Activated CD4-positive, alpha-beta T cell treated with anti-CD3 and anti-CD28 coated beads for 1 hour (primary cell): ENCODE data around the gene AQR.
"Not testable (repeated sequence)": the region's sequence is repeated elsewhere in the genome, so short reads cannot be mapped to it uniquely, and the experiment has no call there.

Experiments used
- DNase-seq: peaks from one replicate; pipeline ENCODE4 v3.0.0-alpha.2; 2020

The AQR gene

DNA sequence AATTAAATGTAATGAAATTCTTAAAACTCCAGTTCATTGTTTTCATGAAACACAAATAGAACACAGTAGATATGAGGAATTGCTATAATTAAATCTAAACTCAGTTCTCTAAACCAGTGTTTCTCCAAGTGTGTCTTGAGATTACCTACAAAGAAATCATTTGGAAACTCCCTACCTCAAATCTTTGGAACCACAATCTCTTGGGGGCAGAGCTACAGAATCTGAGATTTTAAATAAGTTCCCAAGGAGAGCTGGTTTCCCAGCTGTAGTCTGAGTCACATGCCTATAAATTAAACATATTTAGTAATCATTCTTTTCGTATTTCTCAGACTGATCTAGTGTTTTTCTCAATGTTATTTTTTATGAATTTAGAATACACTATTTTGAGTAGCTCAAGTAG, 157.2 kb downstream of the AQR start:
- no peak for DNase-seq

- DNase-seq = no peak
Measured at GRCh38 chr15:34810443-34811129, 159.0 kb downstream of the AQR start.

DNA sequence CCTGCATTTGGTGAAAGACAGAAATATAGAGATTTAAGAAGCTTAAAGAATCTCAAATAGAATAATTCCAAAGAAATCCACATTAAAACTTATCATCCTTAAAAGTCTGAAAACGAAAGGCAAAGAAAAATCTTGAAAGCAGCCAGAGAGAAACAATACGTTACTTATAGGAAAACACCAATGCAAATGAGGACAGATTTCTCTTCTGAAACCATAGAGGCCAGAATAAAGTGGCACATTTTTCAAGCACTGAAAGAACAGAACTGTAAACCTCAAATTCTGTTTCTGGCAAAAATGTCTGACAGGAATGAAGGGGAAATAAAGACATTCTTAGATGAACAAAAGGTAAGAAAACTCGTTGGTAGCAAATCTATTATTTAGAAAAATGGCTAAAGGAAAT, 160.4 kb downstream of the AQR start:
- DNase-seq = no peak

DNA sequence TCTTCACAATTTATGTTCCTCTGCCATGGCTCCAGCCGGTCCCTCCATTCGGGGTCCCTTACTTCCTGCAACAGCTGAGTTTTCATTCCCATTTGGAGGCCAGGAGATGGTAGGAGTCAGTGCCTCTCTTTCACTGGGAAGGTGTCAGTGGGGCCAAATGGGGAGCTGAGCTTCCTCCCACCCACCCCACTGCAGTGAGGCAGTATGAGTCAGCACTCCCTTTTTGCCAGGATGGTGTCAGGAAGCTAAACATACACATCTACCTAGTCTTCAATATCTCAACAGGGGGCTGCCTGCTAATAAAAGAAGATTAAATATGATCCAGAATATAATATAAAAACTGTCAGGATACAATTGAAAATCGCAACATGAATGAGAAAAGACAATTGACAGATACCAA, 161.5 kb downstream of the AQR start:
- no peak for DNase-seq

- DNase-seq = not testable (repeated sequence)
Measured at GRCh38 chr15:34807241-34807640, 162.3 kb downstream of the AQR start.

DNA sequence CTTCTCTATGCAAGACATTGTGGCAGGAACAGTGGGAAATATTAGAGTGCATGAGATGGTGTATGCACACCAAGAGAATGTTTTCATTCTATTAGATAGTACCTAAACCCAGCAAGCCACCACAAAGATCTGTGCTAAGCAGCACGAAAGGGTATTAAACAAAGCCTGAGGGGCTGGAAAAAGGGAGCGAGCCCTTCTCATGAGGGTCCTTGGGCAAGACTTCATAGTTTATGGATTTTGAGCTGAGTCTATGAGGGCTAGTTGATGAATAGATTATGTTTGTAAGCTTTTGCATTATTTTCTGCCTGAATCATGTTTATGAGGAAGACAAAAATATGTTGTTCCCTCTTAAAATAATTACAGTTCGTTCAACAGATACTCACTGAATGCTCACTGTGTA, 164.8 kb downstream of the AQR start:
- no peak for DNase-seq

DNA sequence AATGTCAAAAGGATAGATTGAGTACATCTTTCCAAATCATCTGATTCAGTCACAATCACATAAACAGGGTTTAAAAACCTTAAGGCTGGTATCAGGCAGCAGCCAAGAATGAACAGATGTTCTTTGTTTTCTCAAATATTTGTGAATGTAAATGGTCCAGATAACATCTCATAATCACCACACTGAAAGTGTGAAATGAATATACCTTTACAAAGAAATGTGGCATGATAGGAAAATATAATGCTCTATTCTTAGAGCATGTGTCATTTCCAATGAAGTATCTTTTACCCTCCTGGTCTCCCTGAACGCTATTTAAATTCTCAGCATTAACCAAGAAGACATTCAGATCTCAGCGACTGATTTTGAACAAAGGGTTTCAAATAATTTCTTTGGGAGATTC, 165.4 kb downstream of the AQR start:
- DNase-seq = no peak

DNA sequence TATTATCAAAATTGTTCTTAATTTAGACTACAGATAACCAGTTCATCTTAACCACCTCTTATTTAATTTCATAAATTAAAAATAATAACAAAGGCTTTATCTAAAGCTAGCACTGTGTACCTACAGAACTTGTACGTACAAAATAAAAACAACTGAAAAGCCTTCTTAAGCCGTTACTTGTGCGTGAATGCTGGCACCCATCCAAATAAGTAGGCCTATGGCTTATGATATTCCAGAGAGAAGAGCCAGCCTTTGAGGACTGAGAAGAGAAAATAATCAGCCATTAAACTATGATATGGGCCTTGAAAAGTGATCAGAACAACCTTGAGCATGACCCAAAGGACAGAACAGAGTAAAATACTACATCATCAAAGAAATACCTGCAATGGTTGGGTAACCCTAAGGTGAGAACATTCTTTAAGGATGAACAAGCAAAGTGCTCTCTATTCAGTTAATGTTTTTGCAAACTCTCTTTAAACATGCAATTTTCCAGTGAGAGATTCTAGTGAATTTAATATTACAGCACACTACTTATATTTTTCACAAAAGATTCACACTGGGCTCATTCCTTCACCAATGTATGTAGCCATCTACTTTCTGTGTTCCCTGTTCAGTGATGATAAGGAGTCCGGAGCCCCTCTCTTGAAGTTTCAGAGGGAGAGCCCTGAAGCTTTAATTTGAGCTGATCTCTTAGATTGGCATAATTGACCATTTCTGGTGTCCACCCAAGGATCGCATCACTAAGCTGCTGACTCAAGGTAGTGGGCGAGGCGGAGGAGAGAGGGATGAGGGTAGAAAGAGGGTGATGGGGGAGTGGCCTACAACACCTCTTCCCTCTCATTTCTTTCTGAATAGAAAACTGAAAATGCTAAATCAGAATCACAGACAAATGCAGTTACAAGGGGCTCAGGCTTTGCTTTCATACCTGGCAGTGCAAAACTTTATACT, 166.5 kb downstream of the AQR start:
- no peak for DNase-seq

GRCh38 chr15:34802371-34802770, 167.2 kb downstream of the AQR start:
- no peak for DNase-seq
